Psoas muscle (tissue), 8 donors: ENCODE results near the gene CLDND1. TPM values are rescaled to one million over a fixed set of nuclear protein-coding genes. Genes with fewer than 3 reads are reported as not detected.

Experiments
- ATAC-seq, 4 donors: fragments of 200-7000 bp; cut with Tn5 transposase; one replicate each; pipeline ENCODE4 v1.9.1; 2020; ENCODE audit warnings: moderate library complexity in 3 of 4, mild to moderate bottlenecking in 2 of 4
- DNase-seq, 2 donors: peaks; one replicate each; pipeline ENCODE4 v3.0.0-alpha.2; 2020
- H3K27ac ChIP-seq: fragments of 200-600 bp; one replicate; pipeline ENCODE4 v1.8.0; 2022
- H3K27me3 ChIP-seq, 3 donors: fragments of 200-600 bp in 1 of 3; one replicate each; pipeline versions ENCODE4 v1.6.1 to v1.8.0; 2013 to 2022; ENCODE audit warnings: low read length in 2 of 3, mild to moderate bottlenecking in 2 of 3, moderate library complexity in 1 of 3; ENCODE audit not compliant: insufficient read depth in 3 of 3
- H3K36me3 ChIP-seq, 2 donors: fragments of 200-600 bp in 1 of 2; one replicate each; pipeline versions ENCODE4 v1.6.1 to v1.8.0; 2013 to 2022; ENCODE audit warnings: low read depth in 1 of 2, mild to moderate bottlenecking in 1 of 2, moderate library complexity in 1 of 2; ENCODE audit not compliant: insufficient read depth in 1 of 2
- H3K4me1 ChIP-seq: fragments of 200-600 bp; one replicate; pipeline ENCODE4 v1.8.0; 2022
- H3K4me3 ChIP-seq: fragments of 200-600 bp; one replicate; pipeline ENCODE4 v1.8.0; 2022; ENCODE audit warnings: mild to moderate bottlenecking
- H3K9me3 ChIP-seq: fragments of 200-600 bp; one replicate; pipeline ENCODE4 v1.8.0; 2022
- CTCF ChIP-seq: fragments of 200-600 bp; IDR thresholded peaks from one replicate; pipeline ENCODE4 v1.8.0; 2022; ENCODE audit warnings: antibody characterized with exemption
- WGBS, 3 donors: extraction: QIAGEN DNeasy Blood & Tissue Kit; methylation state at CpG; one replicate each; pipeline versions ENCODE4 v1.1.6 to v1.1.7; 2013; 5-methylcytosine and 5-hydroxymethylcytosine counted together
- intact Hi-C, 2 donors: fragments of 100-400 bp; cut with DNase I; formaldehyde crosslinking; loops; one replicate each; pipeline versions ENCODE4 v1.11.0 to v1.14.2; 2022
- polyA plus RNA-seq, 3 donors: library from polyadenylated mRNA; stranded (reverse); fragments of 200-250 nt; gene quantifications; one replicate each; pipeline ENCODE4 v1.2.3, GENCODE V29; 2013
- total RNA-seq, 4 donors: library from RNA; stranded (reverse); fragmentation: NEBNext Ultra II Directional in 2 of 4; extraction: Animal tissue kit (Norgen Biotek cat#: 25700) in 2 of 4; gene quantifications; one replicate each; pipeline versions ENCODE4 v1.2.1 to v1.2.4, GENCODE V29; 2021 to 2023
- donor health status: healthy with polysubstance abuse.
- donor health status: DM: no; HTN: no; CAD: no; lungs with moderate emphysema.
- donor health status: Bipolar disorder and iron deficiency.
- donor health status: healthy.
- donor health status: DM: yes; HTN: yes; CAD: no.
- donor health status: DM: no; HTN: no; CAD: no.
- donor health status: DM: no; HTN: no; CAD: no.
- donor health status: DM: yes; HTN: yes; CAD: no.

CLDND1 gene
- total and polyA plus RNA-seq, 7 donors: 48.1 to 78.9 (median 63.3) TPM

- ATAC-seq (no peak), DNase-seq (no peak)
- no peaks in the 10 kb centered on the region for H3K9me3 ChIP-seq
- no peak for TF ChIP-seq CTCF
- intact Hi-C loops: no loop called here
- no peaks in the 10 kb centered on the region for H3K36me3 ChIP-seq
- 87 to 90% (median 88%) methylated on average over 3 of the region's 3 CpGs for WGBS, 3 donors
- H3K27me3 ChIP-seq: no peaks in the 10 kb centered on the region
- H3K27ac ChIP-seq: no peak overlapping the region
- no peaks in the 10 kb centered on the region for H3K4me1 ChIP-seq
- no peak overlapping the region for H3K4me3 ChIP-seq
Observed at GRCh38 chr3:98550833-98551232, 28.1 kb upstream of the CLDND1 start.

- Histone ChIP-seq H3K27ac (no peak overlapping the region), H3K9me3 (no peaks in the 10 kb centered on the region), H3K36me3 (no peaks in the 10 kb centered on the region), H3K4me3 (no peak overlapping the region), H3K27me3 (no peaks in the 10 kb centered on the region), H3K4me1 (no peaks in the 10 kb centered on the region)
- ATAC-seq: no peak
- intact Hi-C loops: no loop called here
- TF ChIP-seq CTCF: no peak
- WGBS, 3 donors: 66 to 91% (median 83%) methylated on average over 5 of the region's 5 CpGs
- DNase-seq: no peak
Observed at GRCh38 chr3:98548544-98548943, 25.8 kb upstream of the CLDND1 start.

GRCh38 chr3:98545940-98546339 lies 23.2 kb upstream of the CLDND1 start:
- intact Hi-C loops: no loop called here
- DNase-seq (no peak), ATAC-seq (no peak)
- Histone ChIP-seq H3K36me3 (no peaks in the 10 kb centered on the region), H3K9me3 (no peaks in the 10 kb centered on the region), H3K4me1 (no peaks in the 10 kb centered on the region), H3K4me3 (no peak overlapping the region), H3K27ac (no peak overlapping the region), H3K27me3 (no peaks in the 10 kb centered on the region)
- TF ChIP-seq CTCF: no peak
- 79 to 84% (median 84%) methylated on average over 5 of the region's 5 CpGs for WGBS, 3 donors

- no peak for DNase-seq
- WGBS, 3 donors: 87 to 95% (median 89%) methylated on average over 1 of the region's 1 CpG
- H3K4me1 ChIP-seq: no peaks in the 10 kb centered on the region
- ATAC-seq: no peak
- no peaks in the 10 kb centered on the region for H3K9me3 ChIP-seq
- H3K36me3 ChIP-seq: no peaks in the 10 kb centered on the region
- no peak overlapping the region for H3K4me3 ChIP-seq
- intact Hi-C loops: no loop called here
- TF ChIP-seq CTCF: no peak
- no peaks in the 10 kb centered on the region for H3K27me3 ChIP-seq
- no peak overlapping the region for H3K27ac ChIP-seq
Observed at GRCh38 chr3:98542623-98543022, 19.9 kb upstream of the CLDND1 start.

- Histone ChIP-seq H3K9me3 (no peaks in the 10 kb centered on the region), H3K36me3 (no peaks in the 10 kb centered on the region), H3K27me3 (no peaks in the 10 kb centered on the region), H3K4me1 (no peaks in the 10 kb centered on the region), H3K27ac (no peak overlapping the region), H3K4me3 (no peak overlapping the region)
- DNase-seq (no peak), ATAC-seq (no peak)
- WGBS, 3 donors: 94 to 95% (median 94%) methylated on average over 1 of the region's 1 CpG
- TF ChIP-seq CTCF: no peak
- intact Hi-C loops: no loop called here
Observed at GRCh38 chr3:98541695-98542094, 19.0 kb upstream of the CLDND1 start.
